Skeletal muscle cell (primary cell): ENCODE data around the gene BAG5.
"Not testable (repeated sequence)": the region's sequence is repeated elsewhere in the genome, so short reads cannot be mapped to it uniquely, and the experiment has no call there.

ENCODE experiments used
- DNase-seq: peaks from one replicate; pipeline ENCODE4 v3.0.0-alpha.2; 2010; ENCODE audit warnings: low read depth
- H3K4me3 ChIP-seq: 2 replicates; pipeline ENCODE4 v1.5.1; 2011; ENCODE audit warnings: low read depth, mild to moderate bottlenecking, control low read depth, low read length, moderate library complexity

The BAG5 gene

GRCh38 chr14:103517174-103517566 is 45.3 kb downstream of the BAG5 start:
- no peak overlapping the region for H3K4me3 ChIP-seq
- no peak for DNase-seq

- DNase-seq, result no peak
- no peak overlapping the region for H3K4me3 ChIP-seq
Measured at GRCh38 chr14:103516426-103517173, 45.9 kb downstream of the BAG5 start.

- no peak for DNase-seq
- no peak overlapping the region for H3K4me3 ChIP-seq
Measured at GRCh38 chr14:103514596-103515421, 47.6 kb downstream of the BAG5 start.

GRCh38 chr14:103512701-103513611 is 49.5 kb downstream of the BAG5 start:
- peak; percentile 50 for DNase-seq
- H3K4me3 ChIP-seq, result no peak overlapping the region

- not testable (repeated sequence) for DNase-seq, H3K4me3 ChIP-seq
Measured at GRCh38 chr14:103512180-103512579, 50.3 kb downstream of the BAG5 start.

GRCh38 chr14:103510724-103511693 is 51.4 kb downstream of the BAG5 start:
- DNase-seq, result no peak
- H3K4me3 ChIP-seq, result no peak overlapping the region

GRCh38 chr14:103509864-103510723 is 52.4 kb downstream of the BAG5 start:
- DNase-seq, result no peak

GRCh38 chr14:103508521-103509329 is 53.7 kb downstream of the BAG5 start:
- no peak overlapping the region for H3K4me3 ChIP-seq
- DNase-seq, result no peak

More at GRCh38 chr14:103509864-103510723, 52.4 kb downstream of the BAG5 start:
- no peak overlapping the region for H3K4me3 ChIP-seq

- no peak for DNase-seq
- H3K4me3 ChIP-seq, result no peak overlapping the region
Measured at GRCh38 chr14:103507751-103508150, 54.7 kb downstream of the BAG5 start.
